Breast epithelium (tissue), 3 donors: ENCODE data around the gene IFIH1.

Experiments
- POLR2A ChIP-seq: fragments of 450-650 bp; IDR thresholded peaks from one replicate; pipeline ENCODE4 v1.6.1; 2016; ENCODE audit warnings: antibody characterized with exemption, mild to moderate bottlenecking, moderate library complexity
- POLR2AphosphoS5 ChIP-seq, 3 donors: sonication (generic); formaldehyde crosslinking; IDR thresholded peaks; one replicate each; pipeline ENCODE4 v1.6.1; 2017; ENCODE audit warnings: antibody characterized with exemption in 3 of 3

DNA sequence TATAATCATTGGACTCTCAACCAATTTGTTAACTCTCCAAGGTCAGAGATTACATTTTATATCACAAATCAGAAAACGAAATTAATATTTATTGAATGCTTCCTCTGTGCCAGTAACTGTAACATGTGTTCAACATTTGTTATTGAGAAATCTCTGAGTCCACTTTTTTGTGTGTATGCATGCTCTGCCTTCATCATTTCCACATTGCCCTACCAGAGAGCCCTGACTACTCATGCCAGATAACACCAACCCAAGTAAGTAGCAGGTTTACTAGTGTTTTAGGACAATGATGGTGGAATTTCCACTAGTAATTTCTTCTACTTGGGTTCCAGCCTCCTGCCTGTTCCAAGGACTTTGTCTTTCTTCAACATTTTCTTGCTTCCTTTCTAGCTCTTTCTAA lies 61.1 kb downstream of the IFIH1 start:
- TF ChIP-seq POLR2AphosphoS5 (IDR thresholded peaks at IDR 0.05) (no peak), POLR2A (no peak)
